HEK293 (cell line): Measurements from ENCODE around the gene LDB2.

Experiments
- CTCF ChIA-PET: fragments of 350-600 bp; formaldehyde crosslinking; extraction: SDS; loops from one replicate; lab custom pipeline; 2021; ENCODE audit warnings: antibody characterized with exemption; lab: Yijun Ruan, JAX
- POLR2A ChIA-PET: fragments of 300-600 bp; formaldehyde crosslinking; extraction: SDS; loops from one replicate; lab custom pipeline; 2020; ENCODE audit warnings: antibody characterized with exemption, inconsistent platforms; lab: Yijun Ruan, JAX
- H3K27ac ChIP-seq: fragments of 200-500 bp; sonication (Bioruptor generic); 2 replicates; pipeline ENCODE4 v1.5.1; 2014; ENCODE audit warnings: low read depth, low read length, control low read depth, inconsistent platforms; ENCODE audit errors: extremely low read depth
- H3K36me3 ChIP-seq, 2 experiments: fragments of 200-500 bp in 1 of 2; sonication (Bioruptor generic) in 1 of 2; 1 replicate in 1 of 2; 2 replicates in 1 of 2; pipeline ENCODE4 v1.5.1; 2014 to 2017; ENCODE audit warnings: inconsistent platforms in 2 of 2, low read length in 2 of 2; ENCODE audit not compliant: control insufficient read depth in 2 of 2, insufficient read depth in 1 of 2
- H3K4me1 ChIP-seq: fragments of 200-500 bp; sonication (Bioruptor generic); 2 replicates; pipeline ENCODE4 v1.5.1; 2014; ENCODE audit warnings: mild to moderate bottlenecking, low read length, inconsistent platforms; ENCODE audit not compliant: control insufficient read depth, insufficient read depth
- H3K4me3 ChIP-seq: 2 replicates; pipeline ENCODE4 v1.5.1; 2011; ENCODE audit warnings: low read depth, mild to moderate bottlenecking, control low read depth, low read length, moderate library complexity
- H3K9me3 ChIP-seq: fragments of 200-500 bp; sonication (Bioruptor generic); 2 replicates; pipeline ENCODE4 v1.5.1; 2014; ENCODE audit warnings: low read depth, low read length, inconsistent platforms; ENCODE audit not compliant: control insufficient read depth, insufficient read depth
- BCL11A ChIP-seq: fragments of 450-650 bp; formaldehyde crosslinking; IDR thresholded peaks from 2 replicates; pipeline ENCODE4 v1.5.1; 2016; ENCODE audit warnings: low read depth, missing biosample characterization, missing genetic modification characterization
- BCL6B ChIP-seq: fragments of 450-650 bp; formaldehyde crosslinking; IDR thresholded peaks from 2 replicates; pipeline ENCODE4 v1.5.1; 2017; ENCODE audit warnings: missing biosample characterization, missing genetic modification characterization
- EGR2 ChIP-seq: fragments of 450-650 bp; formaldehyde crosslinking; IDR thresholded peaks from 2 replicates; pipeline ENCODE4 v1.5.1; 2016; ENCODE audit warnings: low read depth, missing biosample characterization, missing genetic modification characterization
- GLI4 ChIP-seq: fragments of 450-650 bp; formaldehyde crosslinking; IDR thresholded peaks from 2 replicates; pipeline ENCODE4 v1.5.1; 2016; ENCODE audit warnings: missing biosample characterization, missing genetic modification characterization
- PRDM6 ChIP-seq: fragments of 450-650 bp; formaldehyde crosslinking; IDR thresholded peaks from 2 replicates; pipeline ENCODE4 v1.5.1; 2017; ENCODE audit warnings: missing biosample characterization, missing genetic modification characterization
- REPIN1 ChIP-seq: fragments of 450-650 bp; formaldehyde crosslinking; IDR thresholded peaks from 2 replicates; pipeline ENCODE4 v1.5.1; 2017; ENCODE audit warnings: missing biosample characterization, missing genetic modification characterization, low read depth
- SCRT2 ChIP-seq: fragments of 450-650 bp; formaldehyde crosslinking; IDR thresholded peaks from 2 replicates; pipeline ENCODE4 v1.5.1; 2016; ENCODE audit warnings: missing biosample characterization, missing genetic modification characterization
- ZBTB1 ChIP-seq: fragments of 450-650 bp; formaldehyde crosslinking; IDR thresholded peaks from 2 replicates; pipeline ENCODE4 v1.5.1; 2016; ENCODE audit warnings: missing biosample characterization, missing genetic modification characterization
- ZBTB8A ChIP-seq: fragments of 450-650 bp; formaldehyde crosslinking; IDR thresholded peaks from 2 replicates; pipeline ENCODE4 v1.5.1; 2016; ENCODE audit warnings: missing biosample characterization, missing genetic modification characterization
- ZEB2 ChIP-seq: fragments of 450-650 bp; formaldehyde crosslinking; IDR thresholded peaks from 2 replicates; pipeline ENCODE4 v1.5.1; 2016; ENCODE audit warnings: missing biosample characterization, missing genetic modification characterization
- ZIC2 ChIP-seq: fragments of 450-650 bp; formaldehyde crosslinking; IDR thresholded peaks from 2 replicates; pipeline ENCODE4 v1.5.1; 2016; ENCODE audit warnings: missing biosample characterization, missing genetic modification characterization
- ZNF2 ChIP-seq: fragments of 450-650 bp; formaldehyde crosslinking; IDR thresholded peaks from 2 replicates; pipeline ENCODE4 v1.5.1; 2016; ENCODE audit warnings: missing biosample characterization, missing genetic modification characterization
- ZNF214 ChIP-seq: fragments of 450-650 bp; formaldehyde crosslinking; IDR thresholded peaks from 2 replicates; pipeline ENCODE4 v1.5.1; 2017; ENCODE audit warnings: missing biosample characterization, mild to moderate bottlenecking, missing genetic modification characterization, borderline replicate concordance
- ZNF274 ChIP-seq, 2 experiments: fragments of 200-500 bp in 1 of 2; fragments of 450-650 bp in 1 of 2; sonication (Bioruptor generic) in 1 of 2; formaldehyde crosslinking in 1 of 2; IDR thresholded peaks; 2 replicates each; pipeline versions ENCODE4 v1.5.1 to v1.6.1; 2014 to 2016; ENCODE audit warnings: borderline replicate concordance in 1 of 2, inconsistent platforms in 1 of 2, low read length in 1 of 2, missing biosample characterization in 1 of 2, missing genetic modification characterization in 1 of 2
- ZNF280D ChIP-seq: fragments of 450-650 bp; formaldehyde crosslinking; IDR thresholded peaks from 2 replicates; pipeline ENCODE4 v1.5.1; 2016; ENCODE audit warnings: missing biosample characterization, missing genetic modification characterization
- ZNF292 ChIP-seq: fragments of 450-650 bp; formaldehyde crosslinking; IDR thresholded peaks from 2 replicates; pipeline ENCODE4 v1.5.1; 2016; ENCODE audit warnings: low read depth, missing biosample characterization, missing genetic modification characterization, borderline replicate concordance
- ZNF335 ChIP-seq: fragments of 450-650 bp; formaldehyde crosslinking; conservative IDR thresholded peaks from 2 replicates; pipeline ENCODE4 v1.5.1; 2016; ENCODE audit warnings: missing biosample characterization, missing genetic modification characterization
- ZNF37A ChIP-seq: fragments of 450-650 bp; IDR thresholded peaks from 2 replicates; pipeline ENCODE4 v1.5.1; 2018; ENCODE audit warnings: missing biosample characterization, missing genetic modification characterization
- ZNF488 ChIP-seq: fragments of 450-650 bp; formaldehyde crosslinking; IDR thresholded peaks from 2 replicates; pipeline ENCODE4 v1.5.1; 2016; ENCODE audit warnings: missing biosample characterization, missing genetic modification characterization
- ZNF530 ChIP-seq: fragments of 450-650 bp; formaldehyde crosslinking; IDR thresholded peaks from 2 replicates; pipeline ENCODE4 v1.5.1; 2016; ENCODE audit warnings: low read depth, missing biosample characterization, missing genetic modification characterization
- ZNF548 ChIP-seq: fragments of 450-650 bp; formaldehyde crosslinking; IDR thresholded peaks from 2 replicates; pipeline ENCODE4 v1.5.1; 2016; ENCODE audit warnings: missing biosample characterization, missing genetic modification characterization
- ZNF549 ChIP-seq: fragments of 450-650 bp; IDR thresholded peaks from 2 replicates; pipeline ENCODE4 v1.5.1; 2018; ENCODE audit warnings: missing biosample characterization, missing genetic modification characterization, mild to moderate bottlenecking, inconsistent platforms, moderate library complexity
- ZNF645 ChIP-seq: fragments of 450-650 bp; formaldehyde crosslinking; IDR thresholded peaks from 2 replicates; pipeline ENCODE4; 2016; ENCODE audit warnings: missing biosample characterization, missing genetic modification characterization
- ZNF654 ChIP-seq: fragments of 450-650 bp; formaldehyde crosslinking; IDR thresholded peaks from 2 replicates; pipeline ENCODE4 v1.5.1; 2016; ENCODE audit warnings: low read depth, missing biosample characterization, missing genetic modification characterization
- ZNF768 ChIP-seq: fragments of 450-650 bp; formaldehyde crosslinking; IDR thresholded peaks from 2 replicates; pipeline ENCODE4 v1.5.1; 2018; ENCODE audit warnings: missing biosample characterization, mild to moderate bottlenecking, missing genetic modification characterization
- ZSCAN30 ChIP-seq: fragments of 450-650 bp; IDR thresholded peaks from 2 replicates; pipeline ENCODE4 v1.5.1; 2018; ENCODE audit warnings: missing biosample characterization, mild to moderate bottlenecking, missing genetic modification characterization, moderate library complexity

LDB2 gene

GRCh38 chr4:16860516-16860915 lies 37.9 kb downstream of the LDB2 start:
- Histone ChIP-seq H3K4me1 (no peaks in the 10 kb centered on the region), H3K9me3 (no peaks in the 10 kb centered on the region), H3K27ac (no peak overlapping the region), H3K4me3 (no peak overlapping the region), H3K36me3 (no peaks in the 10 kb centered on the region)
- ChIA-PET CTCF (no interaction called here), POLR2A (no interaction called here)
- no peak for TF ChIP-seq ZNF548 (tag by site-specific recombination)
- no peak for TF ChIP-seq ZNF530 (tag by site-specific recombination)
- no peak for TF ChIP-seq ZNF292 (tag by site-specific recombination)
- no peak for TF ChIP-seq ZNF549 (tag by site-specific recombination)
- no peak for TF ChIP-seq REPIN1 (tag by site-specific recombination)
- no peak for TF ChIP-seq ZNF37A
- no peak for TF ChIP-seq ZEB2
- TF ChIP-seq PRDM6, result no peak
- TF ChIP-seq ZBTB1 (tag by site-specific recombination), result no peak
- TF ChIP-seq ZSCAN30, result no peak
- TF ChIP-seq ZNF335, result no peak
- TF ChIP-seq ZBTB8A, result no peak

- POLR2A ChIA-PET, result no interaction called here
- no peaks in the 10 kb centered on the region for H3K9me3 ChIP-seq
- H3K4me1 ChIP-seq, result no peaks in the 10 kb centered on the region
- no peak for TF ChIP-seq ZNF214
- TF ChIP-seq ZNF654 (tag by site-specific recombination), result no peak
- TF ChIP-seq ZNF488 (tag by site-specific recombination), result no peak
- TF ChIP-seq ZNF2, result no peak
- TF ChIP-seq ZNF768, result no peak
- no peak for TF ChIP-seq ZNF280D
- CTCF ChIA-PET, result interaction anchor here (1.0 kb wide), 1 partner anchor 65 kb away, joined by 5 read pairs; no protein-coding TSS in a partner anchor
- no peak overlapping the region for H3K4me3 ChIP-seq
- no peaks in the 10 kb centered on the region for H3K36me3 ChIP-seq
- H3K27ac ChIP-seq, result no peak overlapping the region
Measured at GRCh38 chr4:16859031-16859430, 39.4 kb downstream of the LDB2 start.

- no peaks in the 10 kb centered on the region for H3K9me3 ChIP-seq
- no peaks in the 10 kb centered on the region for H3K36me3 ChIP-seq
- H3K27ac ChIP-seq, result no peak overlapping the region
- H3K4me1 ChIP-seq, result no peaks in the 10 kb centered on the region
- ChIA-PET POLR2A (no interaction called here), CTCF (no interaction called here)
- H3K4me3 ChIP-seq, result no peak overlapping the region
- TF ChIP-seq BCL11A (tag by site-specific recombination), result no peak
- TF ChIP-seq ZBTB1 (tag by site-specific recombination), result no peak
- no peak for TF ChIP-seq ZNF645 (tag by site-specific recombination)
- TF ChIP-seq ZNF274 (IDR thresholded peaks at IDR 0.05; ENCODE audit: low read length), result no peak
- TF ChIP-seq ZNF274 (tag by site-specific recombination; IDR thresholded peaks at IDR 0.05; ENCODE audit: borderline replicate concordance), result no peak
- TF ChIP-seq EGR2 (tag by site-specific recombination), result no peak
- no peak for TF ChIP-seq GLI4
- TF ChIP-seq BCL6B (tag by site-specific recombination), result no peak
- TF ChIP-seq ZNF549 (tag by site-specific recombination), result no peak
- no peak for TF ChIP-seq ZNF654 (tag by site-specific recombination)
- TF ChIP-seq SCRT2 (tag by site-specific recombination), result no peak
- no peak for TF ChIP-seq ZIC2 (tag by site-specific recombination)
Measured at GRCh38 chr4:16858275-16858752, 40.1 kb downstream of the LDB2 start.
